GM21529 (cell line): ENCODE measurements around the gene ITGA7.

ENCODE experiments used
- ATAC-seq: cut with Tn5 transposase; IDR thresholded peaks from one replicate; pipeline ENCODE4 v1.9.1; 2021; ENCODE audit not compliant: unreplicated experiment

The ITGA7 gene

DNA sequence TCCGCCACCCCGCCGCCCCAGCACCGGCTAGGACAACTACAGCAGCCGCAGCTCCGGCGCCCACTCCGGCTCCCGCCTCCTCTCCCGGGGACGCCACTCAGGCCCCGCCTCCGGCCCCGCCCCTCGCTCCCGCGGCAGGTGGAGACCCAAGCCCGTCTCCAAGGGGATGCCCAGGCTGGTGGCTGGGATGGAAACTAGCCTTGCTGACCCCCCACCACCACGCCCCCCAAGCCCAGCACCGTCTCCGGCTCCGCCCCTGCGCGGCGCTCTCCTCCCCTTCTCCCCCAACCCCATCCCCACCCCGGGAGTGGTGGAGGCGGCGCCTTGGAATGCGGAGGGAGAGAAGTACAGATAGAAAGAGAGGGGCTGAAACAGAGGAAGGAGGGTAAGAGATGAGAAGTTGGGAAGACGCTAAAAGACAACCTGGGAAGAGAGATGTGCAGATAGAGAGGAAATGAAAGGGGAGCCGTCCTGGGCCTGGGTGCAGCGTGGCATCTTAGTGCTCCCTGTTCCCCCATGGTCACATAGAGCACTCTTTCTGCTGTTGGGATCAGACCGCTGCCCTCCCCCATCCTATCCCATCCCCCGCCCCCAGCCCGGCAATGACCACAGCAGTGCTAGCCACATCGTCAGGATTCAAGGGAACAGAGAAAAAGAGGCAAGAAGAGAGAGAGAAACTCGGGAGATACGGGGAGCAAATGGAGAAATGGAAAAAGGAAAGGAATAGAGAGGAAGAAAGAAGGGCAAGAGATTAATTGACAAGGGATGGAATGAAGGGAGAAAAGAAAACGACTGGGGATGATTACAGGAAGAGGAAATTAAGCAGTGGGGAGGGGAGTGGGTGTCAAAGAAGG is at the start of gene ITGA7:
Gene ITGA7, minus strand, starts transcription at position 64 of the 854 bp plus-strand sequence. CDS start 222 bp downstream, outside the sequence.
- ATAC-seq, result peak; percentile 67

DNA sequence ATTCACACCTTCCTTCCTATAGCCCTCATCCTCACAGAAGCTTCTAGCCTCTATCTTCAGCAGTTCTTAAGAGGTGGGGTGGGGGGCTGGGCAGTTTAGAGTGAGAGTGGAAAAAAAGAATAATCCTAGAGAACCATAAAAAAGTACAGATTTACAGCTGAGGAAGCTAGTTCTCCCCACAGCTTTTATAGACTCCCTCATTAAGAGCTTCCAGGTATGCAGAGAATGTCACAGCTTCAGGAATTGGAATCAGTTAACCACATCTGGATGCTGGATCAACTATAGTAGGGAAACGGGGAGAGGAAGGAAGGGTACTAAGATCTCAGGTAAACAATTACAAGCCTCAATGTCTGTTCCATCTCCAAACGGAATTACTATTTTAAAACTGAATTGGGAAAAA is 47.5 kb upstream of the ITGA7 start:
- ATAC-seq, result no peak

GRCh38 chr12:55748230-55748993 is 40.7 kb upstream of the ITGA7 start:
- no peak for ATAC-seq

- no peak for ATAC-seq
Observed at GRCh38 chr12:55746913-55747231, 39.2 kb upstream of the ITGA7 start.

DNA sequence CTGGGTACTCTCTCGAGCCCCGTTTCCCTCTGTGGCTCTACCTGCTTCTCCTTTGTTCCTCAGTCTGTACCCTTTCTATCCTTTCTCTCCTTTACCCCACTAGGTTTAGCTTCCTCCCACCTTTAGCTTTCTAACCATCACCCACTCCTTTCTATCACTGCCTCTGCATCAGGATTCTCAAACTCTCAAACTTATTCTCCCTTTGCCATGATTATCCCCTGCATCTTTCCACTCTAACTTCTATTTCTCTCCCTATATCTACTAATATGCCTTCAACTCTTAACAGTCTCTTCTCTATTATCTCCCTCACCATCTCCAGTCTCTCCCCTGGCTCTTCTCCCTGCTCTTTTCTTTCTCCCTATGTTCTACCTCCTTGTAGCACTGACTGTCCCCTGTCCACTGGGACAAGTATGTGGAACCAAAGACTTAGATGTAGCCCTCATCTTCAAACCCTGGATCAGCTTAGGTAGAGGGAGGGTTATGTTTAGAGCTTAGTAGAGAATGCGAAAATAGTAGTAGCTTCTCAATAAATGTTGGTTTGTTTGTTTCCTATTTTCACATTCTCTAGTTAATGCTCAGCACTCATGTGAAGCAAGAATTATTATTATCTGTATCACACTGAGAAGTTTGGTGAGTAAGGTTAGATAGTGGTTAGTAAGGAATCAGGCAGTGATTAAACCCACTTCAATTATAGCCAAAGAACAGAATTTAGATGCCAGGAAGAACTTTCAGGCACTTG is 38.6 kb upstream of the ITGA7 start:
- no peak for ATAC-seq

DNA sequence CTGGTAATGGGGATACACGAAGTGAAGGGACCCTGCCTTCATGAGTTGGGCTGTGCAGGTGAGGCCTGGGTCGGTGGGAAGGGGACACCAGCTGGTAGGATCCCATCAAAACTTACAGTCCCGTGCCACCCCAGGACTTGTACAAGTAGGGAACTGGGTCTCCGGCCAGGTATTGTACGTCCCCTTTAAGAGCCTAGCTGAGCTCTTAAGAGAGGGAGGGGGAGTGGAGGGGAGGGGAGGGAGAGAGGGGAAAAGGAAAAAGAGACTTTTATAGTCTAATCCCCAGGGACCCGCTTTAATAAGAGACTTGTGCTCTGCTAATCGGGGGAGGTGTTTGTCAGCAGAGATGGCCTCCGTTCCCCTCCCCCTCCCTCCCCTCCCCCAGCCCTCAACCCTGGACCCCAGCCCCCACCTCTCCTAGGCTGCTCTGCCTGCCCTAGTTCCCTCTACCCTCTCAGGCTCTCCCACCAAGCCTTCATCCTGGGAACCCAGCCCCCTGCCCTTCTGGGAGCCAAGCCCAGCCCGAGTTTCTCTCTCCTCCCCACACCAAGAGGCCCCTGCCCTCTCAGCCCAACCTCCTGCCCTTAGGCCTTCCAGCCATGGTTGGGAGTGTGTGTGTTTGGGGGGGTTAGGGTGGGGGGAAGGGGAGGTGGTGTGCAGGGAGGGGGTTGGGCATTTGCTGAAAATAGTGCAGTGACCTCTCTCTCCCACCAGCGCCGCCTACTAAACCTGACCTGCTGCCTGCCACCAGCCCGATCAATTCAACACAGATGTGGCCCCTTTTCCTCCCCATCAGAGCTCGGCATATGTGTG is 37.9 kb upstream of the ITGA7 start:
- no peak for ATAC-seq

DNA sequence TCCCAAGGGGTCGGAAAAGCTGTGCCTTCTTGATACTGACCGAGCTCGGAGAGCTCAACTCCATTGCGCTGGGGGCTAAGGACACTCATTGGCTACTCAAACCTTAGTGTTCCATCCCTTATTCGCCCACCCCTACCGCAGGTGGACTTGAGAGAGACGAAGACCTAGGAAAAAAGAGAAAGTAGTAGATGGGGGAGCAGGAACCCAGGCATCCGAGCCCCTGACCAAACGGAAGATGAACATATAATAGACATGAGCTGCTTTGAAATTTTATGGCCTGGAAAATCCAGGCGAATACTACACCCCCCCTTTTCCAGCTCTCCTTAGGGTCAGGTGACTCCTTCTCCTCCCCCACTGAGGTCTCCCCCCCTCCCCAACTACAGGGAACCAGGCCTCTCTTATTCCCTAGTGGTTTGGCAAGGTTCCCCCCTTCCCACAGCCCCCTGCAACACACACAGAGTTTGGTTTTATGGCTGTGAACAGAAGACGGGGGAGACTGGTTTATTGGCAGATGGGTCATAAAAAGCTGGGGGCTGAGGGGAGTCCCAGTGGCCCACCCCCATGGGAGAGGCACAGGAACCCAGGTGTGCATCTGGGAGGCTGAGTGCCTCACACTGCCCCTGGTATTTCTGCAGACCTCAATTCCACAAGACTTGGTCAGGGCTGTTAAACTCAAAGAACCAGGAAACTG is 36.8 kb upstream of the ITGA7 start:
- no peak for ATAC-seq

DNA sequence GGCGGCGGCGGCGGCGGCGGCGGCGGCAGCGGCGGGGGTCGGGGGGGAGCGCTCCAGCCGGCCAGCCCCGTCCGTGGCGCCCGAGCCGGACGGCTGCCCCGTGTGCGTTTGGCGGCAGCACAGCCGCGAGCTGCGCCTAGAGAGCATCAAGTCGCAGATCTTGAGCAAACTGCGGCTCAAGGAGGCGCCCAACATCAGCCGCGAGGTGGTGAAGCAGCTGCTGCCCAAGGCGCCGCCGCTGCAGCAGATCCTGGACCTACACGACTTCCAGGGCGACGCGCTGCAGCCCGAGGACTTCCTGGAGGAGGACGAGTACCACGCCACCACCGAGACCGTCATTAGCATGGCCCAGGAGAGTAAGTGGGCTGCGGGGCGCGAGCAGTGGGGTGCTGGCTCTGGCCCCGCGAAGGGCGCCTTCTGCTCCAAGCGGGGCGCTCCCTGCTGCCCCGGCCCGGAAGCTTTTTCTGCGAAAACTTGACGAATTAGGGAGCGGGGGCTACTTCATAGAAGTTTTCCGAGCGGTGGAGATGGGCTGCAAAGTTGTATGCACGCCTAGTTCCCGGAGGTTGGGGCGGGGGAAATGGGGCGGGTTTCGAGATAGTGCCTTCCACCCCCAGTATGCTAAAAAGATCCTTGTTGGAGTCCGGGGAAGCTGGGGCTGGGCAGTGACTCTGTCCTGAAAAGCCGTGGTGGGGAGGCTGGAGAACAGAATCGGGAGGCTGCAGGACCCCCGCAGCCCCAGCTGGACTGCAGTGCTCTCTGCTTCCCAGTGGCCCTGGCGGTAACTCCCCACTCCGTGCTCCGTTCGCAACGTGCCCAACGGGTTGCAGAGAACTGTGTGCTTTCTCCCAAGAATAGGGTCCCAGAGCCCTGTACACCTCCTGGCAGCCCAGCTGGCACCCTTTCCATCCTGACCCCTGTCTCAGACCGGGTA is 36.0 kb upstream of the ITGA7 start:
- ATAC-seq, result peak; percentile 64

DNA sequence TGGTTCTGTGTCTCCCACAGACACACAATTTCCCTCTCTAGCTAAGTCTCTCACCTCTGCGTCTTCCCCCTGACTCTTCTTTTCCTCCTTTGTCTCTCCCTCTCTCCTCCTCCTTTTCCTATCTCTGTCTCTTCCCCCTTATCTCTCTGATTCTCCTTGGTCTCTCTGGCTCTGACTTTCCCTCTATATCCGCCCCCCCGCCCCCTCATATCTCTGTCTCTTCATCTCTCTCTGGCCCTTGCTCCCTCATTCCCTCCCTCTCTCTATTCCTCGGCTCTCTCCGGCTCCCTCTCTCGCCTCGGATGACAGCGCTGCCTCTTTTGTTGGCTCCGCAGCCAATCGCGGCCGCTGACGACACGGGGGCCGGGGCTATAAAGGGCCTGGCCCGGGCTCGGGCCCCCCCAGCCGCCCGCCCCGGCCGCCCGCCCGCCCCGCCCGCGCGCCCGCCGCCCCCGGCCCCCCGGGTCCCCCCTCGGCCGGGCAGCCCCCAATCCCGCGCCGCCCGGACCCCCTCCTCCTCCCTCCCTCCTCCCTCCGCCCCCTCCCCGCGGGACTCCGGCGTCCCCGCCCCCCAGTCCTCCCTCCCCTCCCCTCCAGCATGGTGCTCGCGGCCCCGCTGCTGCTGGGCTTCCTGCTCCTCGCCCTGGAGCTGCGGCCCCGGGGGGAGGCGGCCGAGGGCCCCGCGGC is 35.2 kb upstream of the ITGA7 start, which contains the start of gene GDF11:
Gene GDF11, plus strand, starts transcription at position 404 of the 687 bp plus-strand sequence. Its CDS starts 195 bp downstream, at position 599.
- peak; percentile 35 for ATAC-seq

DNA sequence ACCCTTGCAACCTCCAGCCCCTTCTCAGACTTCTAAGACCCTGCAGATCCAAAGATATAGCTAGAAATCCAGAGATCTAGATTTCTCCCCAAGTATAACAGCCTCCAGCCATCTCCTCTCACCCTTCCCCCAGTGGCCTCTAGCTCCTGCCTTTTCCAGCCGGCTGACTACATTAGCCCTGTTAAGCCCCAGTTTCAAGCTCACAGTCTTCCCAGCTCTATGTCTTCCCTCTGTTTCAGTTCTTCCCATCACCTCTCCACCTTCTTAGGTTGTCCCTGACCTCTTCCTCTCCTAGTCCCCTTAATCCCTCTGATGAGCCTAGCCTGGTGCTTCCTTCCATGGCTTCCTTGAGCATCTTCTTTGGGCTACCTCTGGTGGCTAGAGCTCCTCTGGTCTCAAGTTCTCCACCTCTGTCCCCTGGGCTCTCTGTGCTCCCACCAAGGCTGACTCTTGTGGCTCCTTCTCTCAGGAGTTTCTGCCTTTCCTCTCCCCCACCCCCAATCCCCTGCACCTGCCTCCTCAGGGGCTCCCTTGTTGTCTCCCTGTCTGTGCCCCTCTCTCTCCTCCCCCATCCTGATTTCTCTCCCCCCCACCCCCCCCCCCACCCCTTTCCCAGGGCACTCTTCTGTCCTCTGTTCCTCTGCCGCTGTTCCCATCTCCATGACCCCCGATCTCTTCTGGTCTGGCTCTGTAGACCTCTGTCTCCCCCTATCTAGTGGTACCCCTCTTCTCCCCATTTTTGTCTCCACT is 34.4 kb upstream of the ITGA7 start:
- ATAC-seq, result no peak

DNA sequence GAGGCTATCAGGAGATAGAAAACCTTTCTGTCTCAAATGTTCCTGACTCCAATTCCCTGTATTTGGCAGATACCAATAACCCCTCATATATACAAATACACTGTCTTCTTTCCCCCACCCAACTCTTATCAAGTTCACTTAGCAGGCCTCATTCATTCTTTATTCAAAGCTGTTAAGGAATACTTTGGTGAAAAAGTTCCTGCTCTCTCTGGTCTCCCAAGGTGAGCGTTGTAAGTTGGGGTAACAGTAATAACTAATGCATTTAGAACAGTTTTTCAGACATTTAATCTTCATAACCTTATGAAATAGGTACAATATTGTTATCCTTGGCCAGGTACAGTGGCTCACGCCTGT is 31.3 kb upstream of the ITGA7 start:
- ATAC-seq, result no peak

- ATAC-seq, result peak; percentile 84
Observed at GRCh38 chr12:55738123-55739024, 30.7 kb upstream of the ITGA7 start.

GRCh38 chr12:55737581-55738122 is 29.9 kb upstream of the ITGA7 start:
- peak; percentile 3 for ATAC-seq

DNA sequence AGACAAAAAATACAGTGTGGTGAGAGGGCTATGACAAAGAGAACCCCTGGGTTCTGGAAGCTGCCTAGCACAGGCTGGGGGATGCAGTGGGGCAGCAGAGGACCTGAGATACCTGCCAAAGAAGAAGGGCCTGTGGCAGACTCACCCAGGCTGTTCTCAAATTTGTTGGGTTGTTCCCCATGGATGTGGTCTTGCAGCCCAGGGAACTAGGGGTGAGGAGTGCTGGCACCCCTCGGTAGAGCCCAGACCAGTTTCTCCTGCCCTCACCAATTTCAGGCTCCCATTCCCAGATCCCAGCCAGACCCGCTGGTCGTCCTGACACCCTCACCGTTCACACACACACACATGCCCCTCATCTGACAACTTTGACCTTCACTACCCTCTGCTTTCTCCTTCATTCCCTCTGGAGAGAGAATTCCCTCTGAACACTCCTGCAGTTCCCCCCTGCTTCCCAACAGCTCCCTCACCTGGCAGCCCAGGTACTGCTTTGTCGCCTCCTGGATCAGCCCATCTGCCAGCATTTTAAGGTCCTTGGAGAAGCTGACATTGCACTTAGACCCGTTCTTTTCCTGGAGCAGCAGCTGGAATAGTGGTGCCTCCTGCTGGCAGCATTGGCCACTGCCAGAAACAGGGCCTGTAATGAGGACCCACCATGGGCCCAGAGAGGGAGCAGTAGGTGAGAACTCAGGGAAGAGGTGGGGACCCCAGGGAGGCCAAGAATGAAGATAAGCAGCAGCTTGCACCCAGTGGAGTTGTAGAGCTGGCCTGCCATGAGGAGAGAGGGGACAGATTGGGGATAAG is 29.3 kb upstream of the ITGA7 start:
- ATAC-seq, result no peak

DNA sequence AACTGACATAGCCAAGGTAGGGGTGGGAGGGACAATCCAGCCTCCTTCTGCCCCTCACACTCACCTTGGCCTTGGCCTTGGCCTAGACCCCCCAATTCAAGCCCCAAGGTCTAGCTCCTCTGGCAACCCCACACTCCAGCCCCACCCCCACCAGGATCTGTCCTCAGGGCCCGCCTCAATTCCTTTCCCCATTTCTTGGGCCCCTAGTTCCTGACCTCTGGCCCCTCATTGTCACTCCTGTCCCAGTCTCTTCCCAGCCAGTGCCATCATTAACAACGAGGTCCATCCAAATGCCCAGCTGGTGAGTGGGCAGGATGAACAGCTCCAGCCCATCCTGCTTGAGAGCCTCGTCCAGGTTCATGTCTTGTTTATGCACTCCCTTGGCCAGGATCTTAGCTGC is 28.4 kb upstream of the ITGA7 start:
- no peak for ATAC-seq

DNA sequence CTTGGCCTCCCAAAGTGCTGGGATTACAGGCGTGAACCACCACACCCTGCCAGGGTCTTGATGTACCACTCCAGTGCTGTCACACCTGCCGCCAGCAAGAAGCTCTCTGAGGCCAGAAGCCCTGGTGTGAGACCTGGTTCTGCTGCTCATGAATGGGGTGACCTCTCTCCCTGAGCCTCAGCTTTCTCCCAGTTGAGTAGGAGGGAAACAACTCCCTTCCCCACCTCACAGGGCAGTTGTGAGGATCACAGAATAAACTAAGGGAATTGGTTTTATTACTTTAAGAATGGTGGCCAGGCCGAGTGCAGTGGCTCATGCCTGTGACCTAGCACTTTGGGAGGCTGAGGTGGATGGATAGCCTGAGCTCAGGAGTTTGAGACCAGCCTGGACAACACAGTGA is 26.9 kb upstream of the ITGA7 start:
- ATAC-seq, result no peak
